GM19328 (cell line): ENCODE measurements around the gene ZNF32.

Source experiments
- ATAC-seq: cut with Tn5 transposase; IDR thresholded peaks from one replicate; pipeline ENCODE4 v1.9.1; 2021; ENCODE audit warnings: mild to moderate bottlenecking, moderate library complexity; ENCODE audit not compliant: unreplicated experiment

Gene ZNF32

GRCh38 chr10:43648398-43649184 is at the start of gene ZNF32:
TSS of gene ZNF32 (minus strand) at chr10:43648881. CDS start at chr10:43646133, 2,748 bp downstream.
- peak; percentile 100 for ATAC-seq

DNA sequence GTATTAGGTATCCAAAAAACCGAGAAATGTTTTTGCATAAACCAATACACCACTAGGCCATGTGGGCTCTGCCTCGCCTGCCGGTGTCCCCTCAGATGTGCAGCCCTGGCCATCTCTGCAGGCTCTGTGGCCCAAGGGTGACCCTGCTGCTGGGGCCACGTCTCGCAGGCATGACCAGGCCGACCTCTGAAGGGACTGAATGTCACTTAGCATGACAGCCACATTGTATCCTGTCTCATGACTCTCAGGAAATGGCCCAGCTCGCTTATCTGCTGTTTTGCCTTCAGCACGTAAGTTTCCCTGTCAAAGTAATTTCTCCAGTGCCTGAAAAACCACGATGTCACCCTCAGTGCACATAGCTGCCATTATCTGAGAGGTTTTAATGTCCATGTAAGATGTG is 49.5 kb upstream of the ZNF32 start:
- no peak for ATAC-seq

- ATAC-seq, result no peak
Measured at GRCh38 chr10:43696909-43697483, 48.3 kb upstream of the ZNF32 start.

GRCh38 chr10:43695730-43696129 is 47.0 kb upstream of the ZNF32 start:
- ATAC-seq, result no peak

- ATAC-seq, result no peak
Measured at GRCh38 chr10:43695321-43695720, 46.6 kb upstream of the ZNF32 start.

GRCh38 chr10:43694526-43694925 is 45.8 kb upstream of the ZNF32 start:
- ATAC-seq, result no peak

DNA sequence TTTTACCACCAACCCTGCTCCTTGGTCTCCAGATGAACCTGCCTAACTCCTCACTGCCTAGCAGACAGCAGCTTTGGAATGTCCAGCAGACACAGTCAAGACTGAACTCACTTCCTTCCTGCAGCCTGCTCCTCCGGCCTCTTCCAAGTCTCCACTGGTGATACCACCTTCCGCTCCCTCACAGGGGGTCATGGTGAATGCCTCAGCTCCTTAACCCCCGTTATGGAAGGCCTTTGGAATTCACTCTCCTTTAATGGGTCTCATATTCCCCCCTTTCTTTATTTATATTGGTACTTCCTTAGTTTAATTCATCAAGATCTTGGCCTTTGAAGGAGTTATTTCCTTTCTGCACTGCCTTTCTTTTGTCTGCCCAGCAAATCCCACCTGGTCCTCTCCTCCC is 44.9 kb upstream of the ZNF32 start:
- ATAC-seq, result no peak

- no peak for ATAC-seq
Measured at GRCh38 chr10:43692051-43692825, 43.6 kb upstream of the ZNF32 start.

GRCh38 chr10:43691485-43691884 is 42.8 kb upstream of the ZNF32 start:
- no peak for ATAC-seq

DNA sequence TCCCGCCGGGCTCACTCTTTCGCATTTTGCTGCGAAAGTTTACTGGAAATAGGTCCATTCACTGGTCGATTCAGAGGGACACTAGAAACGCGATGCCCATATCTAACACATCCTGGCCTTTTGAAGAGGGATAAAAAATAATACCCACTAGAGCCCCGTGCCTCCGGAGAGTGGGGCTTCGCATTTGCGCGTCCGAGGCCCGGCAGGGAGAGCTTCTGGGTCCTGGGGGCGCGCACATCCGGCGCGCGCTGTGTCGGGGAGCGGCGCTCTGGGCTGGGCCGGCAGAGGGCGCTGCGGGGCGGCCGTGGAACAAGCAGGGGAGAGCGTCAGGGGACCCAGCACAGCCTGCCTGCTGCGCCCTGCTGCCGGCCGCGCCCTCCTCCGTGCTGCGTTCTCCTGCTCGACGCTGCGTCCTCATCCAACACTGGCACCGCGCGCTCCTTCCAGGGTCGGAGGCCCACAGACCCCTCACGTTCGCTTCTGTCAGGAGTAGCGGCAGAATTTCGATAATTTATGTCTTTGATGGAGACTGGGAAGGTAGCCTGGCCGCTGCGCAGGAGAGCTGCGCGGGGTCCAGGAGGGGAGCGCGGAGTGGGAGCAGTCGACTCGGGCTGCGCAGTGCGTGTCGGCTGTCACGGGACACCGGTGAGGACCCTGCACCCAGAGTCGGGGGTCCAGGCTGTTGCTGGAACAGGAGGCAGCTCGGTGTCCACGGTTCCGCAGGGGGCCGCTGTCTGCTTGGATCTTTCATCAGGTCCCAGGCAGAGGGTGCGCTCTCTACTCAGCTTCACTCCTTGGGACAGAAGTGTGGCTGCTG is 41.5 kb upstream of the ZNF32 start:
- ATAC-seq, result peak; percentile 96

GRCh38 chr10:43689618-43689954 is 40.9 kb upstream of the ZNF32 start:
- ATAC-seq, result no peak

DNA sequence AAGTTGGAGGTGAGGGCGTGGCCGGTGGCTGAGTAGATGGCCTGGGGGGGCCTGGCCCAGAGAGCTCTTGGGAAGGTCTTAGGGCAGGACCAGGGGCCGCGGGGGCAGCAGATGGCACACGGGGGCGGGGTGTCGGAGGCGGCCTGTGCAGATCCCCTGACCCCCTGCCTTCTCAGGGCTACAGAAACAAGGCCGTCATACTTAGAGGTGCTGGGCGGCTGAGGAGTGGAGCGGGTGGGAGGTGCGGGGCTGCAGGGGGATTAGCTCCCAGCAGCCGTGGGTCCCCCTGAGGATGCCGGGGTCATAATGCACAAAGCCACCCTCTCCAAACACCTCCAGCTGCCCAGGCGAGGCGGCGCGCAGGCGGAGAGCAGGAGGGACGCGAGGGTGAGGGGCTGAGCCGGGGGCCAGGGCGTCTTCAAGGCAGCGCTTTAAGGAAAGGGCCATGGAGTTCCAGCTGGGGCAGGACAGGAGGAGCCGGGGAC is 40.4 kb upstream of the ZNF32 start:
- no peak for ATAC-seq

GRCh38 chr10:43688348-43688892 is 39.7 kb upstream of the ZNF32 start:
- no peak for ATAC-seq

GRCh38 chr10:43687373-43687772 is 38.7 kb upstream of the ZNF32 start:
- no peak for ATAC-seq

DNA sequence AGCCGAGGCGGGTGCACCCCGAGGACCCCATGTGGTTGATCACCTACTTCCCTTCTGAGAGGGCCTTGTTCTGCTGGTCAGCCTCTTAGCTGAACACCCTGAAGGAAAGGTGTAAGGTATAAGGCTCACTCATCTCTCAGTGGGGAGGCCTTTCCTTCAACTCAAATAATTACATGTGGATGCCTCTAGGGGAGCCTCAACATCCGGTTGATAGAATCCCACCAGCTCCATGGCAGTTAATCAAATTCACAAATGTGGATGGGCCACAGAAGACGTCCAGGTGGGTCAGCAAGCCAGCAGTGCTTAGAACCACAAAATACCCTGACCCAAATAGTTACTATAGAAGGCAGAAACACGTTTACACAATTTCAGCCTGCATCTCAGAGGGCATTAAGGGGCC is 37.7 kb upstream of the ZNF32 start:
- ATAC-seq, result no peak

DNA sequence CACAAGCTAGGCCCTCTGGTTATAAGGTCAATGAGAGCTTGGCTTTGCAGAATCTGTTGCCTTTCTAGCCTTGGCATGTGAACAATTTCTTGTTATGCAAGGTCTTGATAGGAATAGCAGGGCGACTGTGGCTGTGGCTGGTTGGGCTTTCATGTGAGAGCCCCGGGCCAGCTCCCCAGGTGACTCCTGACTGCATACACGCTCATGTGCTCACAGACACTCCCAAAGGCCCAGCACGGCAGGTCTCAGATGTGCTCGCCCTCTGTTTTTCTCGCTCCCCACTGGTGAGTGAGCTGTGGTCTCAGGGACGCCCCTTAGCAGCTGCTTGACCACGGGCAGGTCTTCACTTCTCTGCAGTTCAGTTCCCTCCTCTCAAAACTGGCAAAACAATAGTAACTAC is 37.1 kb upstream of the ZNF32 start:
- ATAC-seq, result no peak

- no peak for ATAC-seq
Measured at GRCh38 chr10:43684292-43684559, 35.5 kb upstream of the ZNF32 start.

DNA sequence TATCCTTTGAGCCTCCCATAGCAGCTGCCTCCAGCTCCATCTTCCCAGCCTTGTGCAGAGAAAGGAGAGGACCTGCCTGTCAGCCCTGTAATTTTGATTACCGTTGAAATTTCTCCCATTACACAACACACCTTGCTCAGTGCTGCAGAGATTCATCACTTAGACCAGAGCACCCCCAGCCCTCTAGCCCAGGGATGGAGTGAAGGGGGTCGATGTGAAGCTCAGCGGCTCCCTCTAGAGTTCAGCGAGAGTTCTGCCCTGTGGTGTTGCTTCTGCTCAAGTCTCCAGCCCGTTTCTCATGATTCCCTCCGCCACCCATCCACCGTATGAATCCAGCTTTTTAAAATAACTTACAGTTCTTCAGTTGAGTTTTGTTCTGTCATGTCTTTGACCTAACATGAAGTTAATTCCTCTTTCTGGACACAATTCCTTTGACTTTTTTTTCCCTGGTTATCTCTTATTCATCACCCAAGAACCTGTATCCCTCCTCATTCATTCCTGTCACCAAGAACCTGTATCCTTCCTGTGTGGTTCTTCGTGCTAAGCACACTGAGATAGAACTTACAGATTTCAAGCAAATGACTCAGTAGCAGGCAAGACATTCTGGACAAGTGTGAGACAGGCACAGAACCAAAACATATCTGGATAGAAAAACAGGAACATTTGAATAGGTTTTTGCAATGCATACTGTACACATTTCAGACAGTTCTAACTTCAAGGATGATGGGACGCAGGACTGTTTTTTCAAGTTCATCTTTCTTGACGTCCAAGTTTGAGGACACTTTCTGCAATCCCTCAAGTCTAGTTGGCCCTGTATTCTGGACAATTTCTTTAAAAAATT is 35.0 kb upstream of the ZNF32 start:
- no peak for ATAC-seq

GRCh38 chr10:43682956-43683355 is 34.3 kb upstream of the ZNF32 start:
- no peak for ATAC-seq

DNA sequence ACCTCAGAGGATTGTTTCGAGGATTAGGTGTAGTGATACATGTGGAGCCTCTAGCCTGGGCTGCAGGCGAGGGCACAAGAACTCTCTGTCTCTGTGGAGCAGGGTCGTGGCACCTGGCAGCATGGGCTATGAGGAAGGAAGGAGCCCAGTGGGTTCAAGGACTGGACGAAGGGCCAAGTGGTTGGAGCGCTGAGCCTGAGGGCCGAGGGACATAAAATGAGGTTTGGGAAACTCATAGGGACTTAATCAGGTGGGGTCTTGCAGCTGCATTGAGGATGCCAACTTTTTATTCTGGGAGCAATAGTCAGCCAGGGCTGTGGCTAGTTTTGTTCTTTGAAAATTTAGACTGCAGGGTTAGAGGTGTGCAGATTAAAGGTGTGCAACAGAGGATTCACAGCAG is 33.0 kb upstream of the ZNF32 start:
- ATAC-seq, result no peak
